B cell (primary cell): ENCODE measurements around the gene SCN4B. TPM values are rescaled to one million over a fixed set of nuclear protein-coding genes. Genes with fewer than 3 reads are reported as not detected.

Experiments used
- ATAC-seq: fragments of 200-7000 bp; cut with Tn5 transposase; one replicate; pipeline ENCODE4 v1.10.0; 2021; ENCODE audit warnings: low read depth, mild to moderate bottlenecking, moderate number of reproducible peaks, moderate library complexity
- CTCF ChIA-PET: fragments of 350-600 bp; sonication (Branson Sonifier 250); formaldehyde crosslinking; loops from one replicate; lab custom pipeline; 2021; ENCODE audit warnings: antibody characterized with exemption, inconsistent platforms; lab: Charles Lee
- POLR2A ChIA-PET: fragments of 350-600 bp; sonication (Branson Sonifier 250); formaldehyde crosslinking; loops from one replicate; lab custom pipeline; 2021; ENCODE audit warnings: antibody characterized with exemption; lab: Charles Lee
- DNase-seq: peaks from one replicate; pipeline ENCODE4 v3.0.0; 2013
- H2AFZ ChIP-seq: 2 replicates; pipeline ENCODE4 v1.6.1; 2012; ENCODE audit warnings: mild to moderate bottlenecking, low read depth, low read length; ENCODE audit not compliant: insufficient read depth, poor library complexity, severe bottlenecking
- H3K27ac ChIP-seq, 2 donors: 1 replicate in 1 of 2; 2 replicates in 1 of 2; pipeline ENCODE4 v1.5.1; 2012 to 2013; ENCODE audit warnings: low read length in 2 of 2, mild to moderate bottlenecking in 2 of 2, moderate library complexity in 1 of 2
- H3K27me3 ChIP-seq, 4 experiments: fragments of 200-600 bp in 1 of 4; sonication (generic) in 1 of 4; replicated peaks in 1 of 4; 1 replicate in 2 of 4; 2 replicates in 2 of 4; pipeline versions ENCODE4 v1.6.1 to v1.7.0; 2013 to 2016; ENCODE audit warnings: low read length in 3 of 4, mild to moderate bottlenecking in 2 of 4, mixed read lengths in 1 of 4, moderate library complexity in 1 of 4; ENCODE audit not compliant: insufficient read depth in 4 of 4, control insufficient read depth in 3 of 4; ENCODE audit errors: control extremely low read depth in 1 of 4
- H3K36me3 ChIP-seq, 2 experiments: replicated peaks in 1 of 2; 1 replicate in 1 of 2; 2 replicates in 1 of 2; pipeline versions ENCODE4 v1.6.1 to v1.7.1; 2013; ENCODE audit warnings: low read length in 1 of 2; ENCODE audit not compliant: insufficient read depth in 2 of 2, control insufficient read depth in 1 of 2; ENCODE audit errors: control extremely low read depth in 1 of 2, extremely low read depth in 1 of 2
- H3K4me1 ChIP-seq, 2 donors: fragments of 200-600 bp in 1 of 2; sonication (generic) in 1 of 2; 1 replicate in 1 of 2; 2 replicates in 1 of 2; pipeline versions ENCODE4 v1.5.1 to v1.6.1; 2013 to 2017; ENCODE audit warnings: low read length in 2 of 2; ENCODE audit not compliant: control insufficient read depth in 2 of 2, insufficient read depth in 2 of 2
- H3K4me2 ChIP-seq: replicated peaks from 2 replicates; pipeline ENCODE3; 2012; ENCODE audit warnings: mild to moderate bottlenecking, low read depth, low read length; ENCODE audit not compliant: poor library complexity, severe bottlenecking
- H3K4me3 ChIP-seq, 5 experiments: fragments of 200-600 bp in 1 of 5; sonication (generic) in 1 of 5; 1 replicate in 3 of 5; 2 replicates in 2 of 5; pipeline versions ENCODE4 v1.5.1 to v1.7.0; 2011 to 2016; ENCODE audit warnings: low read length in 4 of 5, mild to moderate bottlenecking in 4 of 5, low read depth in 2 of 5, control low read depth in 1 of 5, moderate library complexity in 1 of 5; ENCODE audit not compliant: insufficient read depth in 1 of 5; ENCODE audit errors: control extremely low read depth in 1 of 5, extremely low read depth in 1 of 5
- H3K79me2 ChIP-seq: fragments of 200-600 bp; sonication (generic); one replicate; pipeline ENCODE4 v1.6.0; 2016; ENCODE audit warnings: low read length; ENCODE audit not compliant: control insufficient read depth, insufficient read depth
- H3K9ac ChIP-seq: fragments of 200-600 bp; sonication (generic); 2 replicates; pipeline ENCODE4 v1.6.1; 2017; ENCODE audit warnings: mild to moderate bottlenecking, low read length, moderate library complexity
- H3K9me3 ChIP-seq, 3 donors: one replicate each; pipeline versions ENCODE4 v1.6.1 to v1.7.1; 2013; ENCODE audit warnings: low read length in 2 of 3; ENCODE audit not compliant: control insufficient read depth in 2 of 3, insufficient read depth in 1 of 3; ENCODE audit errors: control extremely low read depth in 1 of 3
- H4K20me1 ChIP-seq: 2 replicates; pipeline ENCODE4 v1.6.0; 2012; ENCODE audit warnings: mild to moderate bottlenecking, low read length; ENCODE audit not compliant: insufficient read depth, control insufficient read depth, poor library complexity, severe bottlenecking
- H3K27ac Mint-ChIP-seq: one replicate; pipeline ENCODE4 v1.8.0; 2021; ENCODE audit warnings: mixed read lengths
- H3K27me3 Mint-ChIP-seq: one replicate; pipeline ENCODE4 v1.8.0; 2021; ENCODE audit warnings: mixed read lengths
- H3K4me1 Mint-ChIP-seq: one replicate; pipeline ENCODE4 v1.8.0; 2021; ENCODE audit warnings: mixed read lengths
- H3K4me3 Mint-ChIP-seq: one replicate; pipeline ENCODE4 v1.8.0; 2021; ENCODE audit warnings: mixed read lengths
- H3K9me3 Mint-ChIP-seq: one replicate; pipeline ENCODE4 v1.8.0; 2022; ENCODE audit warnings: mixed read lengths; ENCODE audit not compliant: insufficient read depth
- CTCF ChIP-seq: fragments of 200-600 bp; IDR thresholded peaks from one replicate; pipeline ENCODE4 v1.8.0; 2022; ENCODE audit warnings: antibody characterized with exemption, mild to moderate bottlenecking
- EZH2 ChIP-seq: IDR thresholded peaks from 2 replicates; pipeline ENCODE4 v1.6.1; 2012; ENCODE audit warnings: borderline replicate concordance, low read depth, mild to moderate bottlenecking, moderate library complexity, low read length; ENCODE audit not compliant: insufficient read depth, poor library complexity, severe bottlenecking
- WGBS: methylation state at CpG from one replicate; pipeline ENCODE4 v1.1.5; 2013; ENCODE audit warnings: missing lambda C conversion rate; ENCODE audit not compliant: insufficient coverage; 5-methylcytosine and 5-hydroxymethylcytosine counted together
- intact Hi-C: fragments of 100-400 bp; cut with micrococcal nuclease; formaldehyde crosslinking; loops from one replicate; pipeline ENCODE4 v1.10.0; 2022
- polyA plus RNA-seq: library from polyadenylated mRNA; depleted of rRNA; stranded (reverse); fragments of >200 nt; gene quantifications from 2 replicates; pipeline ENCODE4 v1.2.3, GENCODE V29; 2012
- total RNA-seq, 2 donors: library from RNA; stranded (reverse); fragments of 120-200 nt in 1 of 2; gene quantifications; 1 replicate in 1 of 2; 2 replicates in 1 of 2; pipeline versions ENCODE4 v1.2.3 to v1.2.4, GENCODE V29; 2013 to 2022

The SCN4B gene
- total and polyA plus RNA-seq, 2 donors (not counting 1 experiment from before 2014, with no cell fraction given): not detected

- Histone ChIP-seq H4K20me1 (no peaks in the 10 kb centered on the region), H3K36me3 (no peaks in the 10 kb centered on the region), H3K27me3 (peaks cover 0 to 7% (median 0%) of the 10 kb centered on the region in 4 experiments), H3K4me1 (no peaks in the 10 kb centered on the region), H3K4me3 (no peak overlapping the region), H3K27ac (no peak overlapping the region), H3K79me2 (no peaks in the 10 kb centered on the region), H2AFZ (no peak overlapping the region), H3K9me3 (no peaks in the 10 kb centered on the region), H3K4me2 (no peak overlapping the region), H3K9ac (no peak overlapping the region)
- intact Hi-C loops: no loop called here
- WGBS: 90% methylated on average over 4 of the region's 7 CpGs
- Mint-ChIP-seq H3K27me3 (peaks cover 13% of the 10 kb centered on the region), H3K4me1 (no peaks in the 10 kb centered on the region), H3K9me3 (no peaks in the 10 kb centered on the region), H3K27ac (no peak overlapping the region), H3K4me3 (no peak overlapping the region)
- no peak for TF ChIP-seq CTCF
- no peak for TF ChIP-seq EZH2
- POLR2A ChIA-PET: interaction anchor here (0.7 kb wide), 2 partner anchors 277 to 580 kb away, joined by 3 to 5 read pairs; no protein-coding TSS in a partner anchor
- ATAC-seq (no peak), DNase-seq (no peak)
- CTCF ChIA-PET: interaction anchor here (1.8 kb wide), 1 partner anchor 45 kb away, joined by 7 read pairs; no protein-coding TSS in a partner anchor
Observed at GRCh38 chr11:118126082-118126838, 26.4 kb downstream of the SCN4B start.

GRCh38 chr11:118124929-118125535 lies 27.6 kb downstream of the SCN4B start:
- no peaks in the 10 kb centered on the region for H3K4me1 ChIP-seq
- no peak overlapping the region for H3K9ac ChIP-seq
- H2AFZ ChIP-seq: no peak overlapping the region
- no peaks in the 10 kb centered on the region for H3K9me3 ChIP-seq
- no peaks in the 10 kb centered on the region for H3K4me1 Mint-ChIP-seq
- H3K4me3 Mint-ChIP-seq: no peak overlapping the region
- H3K4me3 ChIP-seq: no peak overlapping the region
- peaks cover 0 to 7% (median 0%) of the 10 kb centered on the region in 4 experiments for H3K27me3 ChIP-seq
- TF ChIP-seq CTCF (no peak), EZH2 (no peak)
- no peak overlapping the region for H3K4me2 ChIP-seq
- H3K27ac ChIP-seq: no peak overlapping the region
- ChIA-PET POLR2A (interaction anchor here (0.7 kb wide), 1 partner anchor 276 kb away, joined by 5 read pairs; no protein-coding TSS in a partner anchor), CTCF (interaction anchor here (1.8 kb wide), 1 partner anchor 46 kb away, joined by 7 read pairs; no protein-coding TSS in a partner anchor)
- ATAC-seq (no peak), DNase-seq (no peak)
- intact Hi-C loops: no loop called here
- WGBS: 82% methylated on average over 5 of the region's 8 CpGs
- no peaks in the 10 kb centered on the region for H4K20me1 ChIP-seq
- no peak overlapping the region for H3K27ac Mint-ChIP-seq
- no peaks in the 10 kb centered on the region for H3K9me3 Mint-ChIP-seq
- H3K27me3 Mint-ChIP-seq: peaks cover 13% of the 10 kb centered on the region
- no peaks in the 10 kb centered on the region for H3K36me3 ChIP-seq
- no peaks in the 10 kb centered on the region for H3K79me2 ChIP-seq
